ENCODE results near the gene VRK3.
"Not testable (repeated sequence)": the region's sequence is repeated elsewhere in the genome, so short reads cannot be mapped to it uniquely, and the experiment has no call there.

Gene VRK3

GRCh38 chr19:49960980-49961379 lies 64.2 kb downstream of the VRK3 start, which contains the start of gene SIGLEC11:
Gene SIGLEC11 (minus strand): TSS chr19:49961172. CDS start chr19:49961081, 91 bp downstream.
- not testable (repeated sequence) for DNase-seq (ENCODE audit: extremely low spot score, insufficient read length, low read depth); FAIRE-seq

GRCh38 chr19:49959892-49960291 lies 65.3 kb downstream of the VRK3 start:
- not testable (repeated sequence) for DNase-seq (ENCODE audit: extremely low spot score, insufficient read length, low read depth); FAIRE-seq

GRCh38 chr19:49958596-49958995 lies 66.6 kb downstream of the VRK3 start:
- FAIRE-seq: not testable (repeated sequence)

GRCh38 chr19:49958144-49958543 lies 67.0 kb downstream of the VRK3 start:
- not testable (repeated sequence) for DNase-seq (ENCODE audit: extremely low spot score, insufficient read length, low read depth); FAIRE-seq

More at GRCh38 chr19:49958596-49958995, 66.6 kb downstream of the VRK3 start:
- DNase-seq (ENCODE audit: extremely low spot score, insufficient read length, low read depth): not testable (repeated sequence)

GRCh38 chr19:49957262-49957915 lies 67.8 kb downstream of the VRK3 start:
- DNase-seq (ENCODE audit: extremely low spot score, insufficient read length, low read depth) (no peak), FAIRE-seq (no peak)

- FAIRE-seq (no peak), DNase-seq (ENCODE audit: extremely low spot score, insufficient read length, low read depth) (no peak)
These were observed 69.1 kb downstream of the VRK3 start for GRCh38 chr19:49956115-49956495.

- FAIRE-seq (no peak), DNase-seq (ENCODE audit: extremely low spot score, insufficient read length, low read depth) (no peak)
These were observed 70.2 kb downstream of the VRK3 start for GRCh38 chr19:49954933-49955332.

- FAIRE-seq (no peak), DNase-seq (ENCODE audit: extremely low spot score, insufficient read length, low read depth) (no peak)
These were observed 70.9 kb downstream of the VRK3 start for GRCh38 chr19:49954092-49954829.

GRCh38 chr19:49953416-49953815 lies 71.8 kb downstream of the VRK3 start:
- no peak for FAIRE-seq
- DNase-seq (ENCODE audit: extremely low spot score, insufficient read length, low read depth): no peak

GRCh38 chr19:49952906-49953305 lies 72.3 kb downstream of the VRK3 start:
- DNase-seq (ENCODE audit: extremely low spot score, insufficient read length, low read depth): no peak
- FAIRE-seq: no peak

- FAIRE-seq: no peak
- DNase-seq (ENCODE audit: extremely low spot score, insufficient read length, low read depth): no peak
These were observed 72.7 kb downstream of the VRK3 start for GRCh38 chr19:49952479-49952836.

- no peak for FAIRE-seq
- DNase-seq (ENCODE audit: extremely low spot score, insufficient read length, low read depth): no peak
These were observed 73.2 kb downstream of the VRK3 start for GRCh38 chr19:49951806-49952478.

- DNase-seq (ENCODE audit: extremely low spot score, insufficient read length, low read depth): no peak
- FAIRE-seq: no peak
These were observed 74.1 kb downstream of the VRK3 start for GRCh38 chr19:49950956-49951526.

GRCh38 chr19:49950590-49950948 lies 74.6 kb downstream of the VRK3 start:
- FAIRE-seq (no peak), DNase-seq (ENCODE audit: extremely low spot score, insufficient read length, low read depth) (no peak)

GRCh38 chr19:49949742-49950589 lies 75.2 kb downstream of the VRK3 start:
- FAIRE-seq (no peak), DNase-seq (ENCODE audit: extremely low spot score, insufficient read length, low read depth) (no peak)

GRCh38 chr19:49946415-49946814 lies 78.8 kb downstream of the VRK3 start:
- FAIRE-seq: no peak
- DNase-seq (ENCODE audit: extremely low spot score, insufficient read length, low read depth): no peak

GRCh38 chr19:49944567-49944966 lies 80.6 kb downstream of the VRK3 start:
- DNase-seq (ENCODE audit: extremely low spot score, insufficient read length, low read depth): not testable (repeated sequence)
- peak; percentile 54 for FAIRE-seq

- FAIRE-seq: no peak
- DNase-seq (ENCODE audit: extremely low spot score, insufficient read length, low read depth): no peak
These were observed 84.7 kb downstream of the VRK3 start for GRCh38 chr19:49940482-49940791.

GRCh38 chr19:49939721-49940481 lies 85.3 kb downstream of the VRK3 start:
- DNase-seq (ENCODE audit: extremely low spot score, insufficient read length, low read depth): no peak
- FAIRE-seq: no peak

All from GM18507 (cell line).